ENCODE data around the gene FUBP3.

The FUBP3 gene

GRCh38 chr9:130634801-130635200 is 55.4 kb downstream of the FUBP3 start:
- DNase-seq = no peak

GRCh38 chr9:130635306-130635705 is 55.9 kb downstream of the FUBP3 start:
- no peak for DNase-seq

DNA sequence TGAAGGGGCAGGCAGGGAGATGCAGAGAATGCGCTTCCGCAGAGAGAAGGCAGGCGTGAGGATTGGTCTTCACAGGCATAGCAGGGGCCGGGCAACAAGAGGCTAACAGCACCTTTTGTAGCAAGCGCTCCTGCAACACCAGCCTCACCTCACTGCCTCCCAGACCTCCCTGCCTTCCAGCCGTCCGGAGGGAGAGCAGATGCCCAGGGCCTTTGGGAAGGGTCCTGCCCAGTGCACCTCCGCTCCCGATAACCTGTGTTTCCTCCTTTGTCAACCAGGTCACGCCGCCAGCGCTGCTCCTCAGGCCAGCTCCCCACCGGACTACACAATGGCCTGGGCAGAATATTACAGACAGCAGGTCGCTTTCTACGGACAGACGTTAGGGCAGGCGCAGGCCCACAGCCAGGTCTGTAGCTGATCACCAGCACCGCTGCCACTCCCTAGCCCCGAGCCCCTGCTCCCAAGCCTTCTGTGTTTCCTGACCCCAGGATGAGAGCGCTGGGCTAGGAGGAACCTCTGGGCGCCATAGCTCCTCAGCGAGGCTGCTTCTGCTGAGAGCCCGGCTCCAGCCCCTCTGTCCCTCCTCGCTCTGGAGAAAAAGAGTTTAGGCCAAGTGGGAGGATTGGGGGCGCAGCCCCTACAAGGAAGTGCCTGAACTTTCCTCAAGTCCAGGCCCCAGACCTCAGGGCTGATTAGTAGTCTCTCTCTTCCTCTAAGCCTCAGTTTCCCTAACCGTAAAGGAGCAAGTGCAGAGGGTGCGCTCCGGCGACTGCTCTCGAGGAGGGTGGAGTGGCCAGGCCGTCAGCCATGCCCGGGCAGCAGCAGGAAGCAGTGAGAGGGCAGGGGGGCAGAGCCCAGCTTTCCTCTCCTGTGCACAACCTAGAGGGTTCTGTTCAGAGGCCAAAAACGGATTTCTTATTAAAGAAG is 56.6 kb downstream of the FUBP3 start:
- no peak for DNase-seq

DNA sequence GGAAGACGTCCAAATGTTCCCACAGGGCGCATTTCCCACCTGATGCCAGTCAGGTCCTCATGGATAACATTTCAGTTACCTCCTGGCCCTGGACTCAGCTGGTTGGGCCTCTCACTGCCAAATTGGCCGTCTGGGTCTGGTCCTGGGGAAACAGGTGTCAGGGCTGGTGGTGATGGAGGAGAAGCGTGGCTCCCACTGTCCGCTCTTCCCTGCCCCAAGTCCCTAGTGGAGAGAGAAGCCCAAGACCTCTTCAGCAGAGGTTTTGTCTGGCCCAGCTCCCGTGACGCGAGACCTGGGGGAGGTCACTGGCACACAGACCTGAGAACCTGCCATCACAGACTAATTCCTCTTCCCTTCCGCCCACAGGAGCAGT is 57.3 kb downstream of the FUBP3 start:
- DNase-seq = no peak

GRCh38 chr9:130638284-130639123 is 59.1 kb downstream of the FUBP3 start:
- DNase-seq = no peak

- DNase-seq = no peak
Observed at GRCh38 chr9:130639124-130639765, 59.9 kb downstream of the FUBP3 start.

DNA sequence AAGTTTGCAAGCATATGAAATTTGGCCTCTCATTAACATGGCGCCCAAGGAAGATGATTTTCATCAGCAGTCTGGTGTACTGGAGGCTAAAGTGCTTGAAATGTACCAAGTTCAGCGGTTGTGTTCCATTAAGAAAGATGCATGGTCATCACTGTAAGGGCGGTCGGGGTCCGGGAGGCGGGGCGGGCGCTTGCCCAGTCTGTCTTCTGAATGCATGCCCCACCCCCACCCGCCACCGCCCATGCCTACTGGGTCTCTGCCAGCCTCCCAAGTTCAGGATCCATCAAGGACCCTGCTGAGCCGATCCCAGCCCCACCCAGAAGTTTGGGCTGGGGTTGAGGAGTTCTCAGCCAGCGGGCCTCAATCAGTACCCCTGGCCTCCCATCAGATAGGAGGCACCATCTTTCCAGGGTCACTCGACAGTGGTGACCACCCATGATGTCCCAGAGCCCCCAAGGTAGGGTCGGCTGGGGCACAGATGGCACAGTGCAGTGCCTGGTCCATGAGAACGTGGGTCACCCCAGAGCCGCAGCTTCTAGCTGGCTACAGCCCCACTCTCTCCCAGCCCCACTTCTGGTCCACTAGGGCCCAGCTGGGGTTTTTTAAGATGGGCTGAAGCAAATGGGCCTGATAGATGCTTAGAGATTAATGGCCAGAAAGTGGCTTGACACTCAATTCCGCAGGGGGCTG is 60.6 kb downstream of the FUBP3 start:
- no peak for DNase-seq

DNA sequence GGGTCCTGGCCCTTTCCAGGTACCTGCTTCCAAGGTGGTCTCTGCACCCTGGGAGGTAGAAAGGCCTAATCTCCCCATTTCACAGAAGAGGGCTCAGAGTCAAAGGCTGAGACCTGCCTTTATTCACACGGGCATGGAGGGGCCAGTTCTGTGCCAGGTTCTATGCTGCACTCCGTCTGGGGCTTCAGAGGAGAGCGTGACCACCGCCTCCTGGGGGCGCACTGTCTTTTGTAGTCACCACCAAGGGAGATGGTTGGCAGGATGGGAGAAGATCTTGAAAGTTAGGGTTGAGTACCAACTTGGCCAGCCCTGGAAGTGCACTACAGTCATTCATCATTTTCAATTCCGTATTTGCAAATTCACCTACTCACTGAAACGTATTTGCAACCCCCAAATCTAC is 61.3 kb downstream of the FUBP3 start:
- no peak for DNase-seq

DNA sequence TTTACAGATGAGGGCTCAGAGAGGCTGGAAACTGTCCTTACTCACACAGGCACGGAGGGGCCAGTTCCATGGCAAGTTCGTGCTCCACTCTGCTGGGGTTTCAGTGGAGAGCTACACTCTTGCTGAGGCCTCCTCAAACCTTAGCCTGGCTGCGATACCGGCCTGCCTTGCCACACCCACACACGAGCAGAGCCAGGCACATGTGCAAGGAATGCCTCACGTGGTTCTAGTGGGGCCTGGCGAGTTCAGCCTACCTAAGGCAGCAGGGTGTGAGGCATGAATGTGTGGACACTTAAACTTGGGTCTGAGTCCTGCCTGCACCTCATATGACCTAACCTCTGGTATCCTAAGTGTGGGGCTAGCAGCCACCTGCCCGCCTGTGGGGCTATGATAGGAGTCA is 63.5 kb downstream of the FUBP3 start:
- DNase-seq = no peak

GRCh38 chr9:130651221-130651620 is 71.8 kb downstream of the FUBP3 start:
- DNase-seq = no peak

DNA sequence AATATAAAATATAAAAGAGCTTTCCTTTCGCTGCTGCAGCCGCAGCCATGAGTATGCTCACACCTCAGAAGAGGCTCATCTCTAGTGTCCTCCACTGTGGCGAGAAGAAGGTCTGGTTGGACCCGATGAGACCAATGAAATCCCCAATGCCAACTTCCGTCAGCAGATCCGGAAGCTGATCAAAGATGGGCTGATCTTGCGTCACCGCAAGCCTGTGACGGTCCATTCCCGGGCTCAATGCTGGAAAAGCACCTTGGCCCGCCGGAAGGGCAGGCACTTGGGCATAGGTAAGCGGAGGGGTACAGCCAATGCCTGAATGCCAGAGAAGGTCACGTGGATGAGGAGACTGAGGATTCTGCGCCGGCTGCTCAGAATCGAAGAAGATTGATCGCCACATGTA is 72.4 kb downstream of the FUBP3 start:
- DNase-seq = no peak

DNA sequence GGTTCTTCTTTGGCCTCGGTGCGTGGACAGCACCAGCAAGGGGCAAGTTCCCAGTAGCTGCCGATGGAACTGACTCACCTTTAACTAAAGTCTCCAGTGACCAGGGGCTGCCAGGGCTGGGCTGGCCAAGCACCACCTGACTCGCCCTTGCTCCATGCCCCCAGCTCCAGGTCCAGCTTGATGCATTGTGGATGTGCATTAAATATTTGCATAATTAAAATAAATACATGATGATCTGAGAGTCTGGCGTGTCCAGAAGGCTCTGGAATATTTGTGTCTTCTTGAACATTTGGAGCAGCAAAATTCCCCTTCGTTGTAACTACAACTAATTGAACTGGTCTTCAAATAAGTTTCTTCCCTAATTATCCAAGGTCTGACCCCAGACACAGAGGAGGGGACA is 75.5 kb downstream of the FUBP3 start:
- no peak for DNase-seq

DNA sequence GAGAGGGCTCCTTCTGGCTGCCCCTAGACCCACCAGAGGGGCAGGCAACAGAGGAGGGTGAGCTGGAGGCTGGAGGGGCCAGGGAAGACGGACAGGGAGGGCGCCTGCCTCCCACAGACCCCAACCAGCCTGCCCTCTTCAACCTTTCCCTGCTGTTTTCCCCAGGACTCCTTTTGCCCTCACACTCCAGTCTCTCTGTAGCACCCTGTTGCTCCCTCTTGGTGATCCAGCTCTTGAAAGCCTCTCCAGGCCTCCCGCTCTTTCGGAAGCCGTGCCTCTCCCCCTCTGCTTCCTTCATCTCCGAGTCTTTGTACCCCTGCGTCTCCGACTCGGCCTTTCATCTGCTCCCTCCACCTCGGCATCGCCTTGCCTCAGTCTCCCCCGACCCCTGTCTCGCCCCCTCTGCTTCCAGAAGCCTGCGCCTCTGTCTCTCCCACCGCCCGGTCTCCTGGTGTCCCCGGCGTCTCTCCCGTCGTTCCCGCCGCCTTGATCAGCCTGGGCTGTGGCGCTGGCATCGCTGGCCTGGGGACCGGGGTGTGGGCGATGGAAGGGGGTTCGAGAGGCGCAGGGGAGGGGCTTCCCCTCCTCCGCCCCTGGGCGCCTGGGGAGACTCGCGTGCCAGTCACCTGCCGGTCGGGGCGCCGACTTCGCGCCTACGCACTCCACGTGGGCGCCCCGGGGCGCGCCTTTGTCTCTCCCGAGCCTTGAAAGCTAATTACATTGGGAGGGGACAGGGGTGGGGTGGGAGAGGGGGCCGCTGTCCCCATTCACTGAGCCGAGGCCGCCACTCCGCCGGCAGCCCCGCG is 79.7 kb downstream of the FUBP3 start:
- DNase-seq = no peak

- DNase-seq = no peak
Observed at GRCh38 chr9:130659699-130660248, 80.4 kb downstream of the FUBP3 start.

DNA sequence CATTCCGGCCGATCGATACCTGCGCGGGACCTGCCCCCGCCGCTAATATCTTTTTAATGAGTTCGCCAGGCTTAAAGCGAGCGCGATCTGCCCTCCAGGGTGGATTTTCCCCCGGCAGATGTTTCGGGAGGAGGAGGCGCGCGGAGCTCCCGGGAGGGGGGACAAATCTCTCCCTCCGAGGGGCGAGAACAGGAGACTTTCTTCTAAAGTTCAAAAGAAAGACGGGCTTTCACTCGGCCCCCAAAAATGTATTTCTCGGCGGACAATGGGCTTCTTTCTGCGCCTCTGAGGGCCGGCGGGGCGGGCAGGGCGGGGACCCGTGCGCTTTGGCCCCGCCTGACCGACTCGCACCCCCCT is 80.9 kb downstream of the FUBP3 start:
- no peak for DNase-seq

DNA sequence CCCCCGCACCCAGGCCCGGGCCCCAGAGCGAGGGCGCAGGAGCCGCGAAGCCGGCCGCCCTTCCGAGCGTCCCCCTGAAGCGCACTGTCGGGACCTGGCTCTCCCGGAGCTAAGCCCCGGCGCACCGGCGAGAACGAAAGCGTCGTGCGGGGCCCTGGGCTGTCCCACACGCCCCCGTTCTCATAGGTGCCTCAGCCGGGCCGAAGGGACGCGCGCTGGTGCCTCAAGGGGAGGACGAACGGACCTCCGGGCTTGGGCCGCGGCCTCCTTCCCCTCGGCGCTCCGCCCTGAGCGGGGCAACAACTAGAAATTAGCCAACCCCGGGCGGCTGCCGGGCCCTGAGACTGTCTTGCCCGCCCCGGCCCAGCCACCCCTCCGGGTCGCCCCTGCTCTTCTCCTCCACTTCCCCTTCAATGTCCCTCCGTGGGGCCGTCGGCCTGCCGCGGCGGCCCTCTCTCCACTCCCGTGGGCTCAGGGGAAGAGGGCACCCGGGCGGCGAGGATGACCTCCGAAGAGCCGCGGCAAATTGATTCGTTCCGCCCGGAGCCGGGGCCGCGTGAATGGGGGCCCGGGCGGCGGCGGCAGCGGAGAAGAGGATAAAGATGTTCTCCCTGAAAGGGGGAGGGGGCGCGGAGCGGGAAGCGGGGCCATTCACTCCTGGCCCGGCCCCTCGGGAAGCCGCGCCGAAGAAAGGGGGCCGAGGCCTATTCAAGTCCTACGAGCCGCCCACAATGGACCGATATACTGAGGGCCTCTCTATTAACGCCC is 81.5 kb downstream of the FUBP3 start:
- no peak for DNase-seq

DNA sequence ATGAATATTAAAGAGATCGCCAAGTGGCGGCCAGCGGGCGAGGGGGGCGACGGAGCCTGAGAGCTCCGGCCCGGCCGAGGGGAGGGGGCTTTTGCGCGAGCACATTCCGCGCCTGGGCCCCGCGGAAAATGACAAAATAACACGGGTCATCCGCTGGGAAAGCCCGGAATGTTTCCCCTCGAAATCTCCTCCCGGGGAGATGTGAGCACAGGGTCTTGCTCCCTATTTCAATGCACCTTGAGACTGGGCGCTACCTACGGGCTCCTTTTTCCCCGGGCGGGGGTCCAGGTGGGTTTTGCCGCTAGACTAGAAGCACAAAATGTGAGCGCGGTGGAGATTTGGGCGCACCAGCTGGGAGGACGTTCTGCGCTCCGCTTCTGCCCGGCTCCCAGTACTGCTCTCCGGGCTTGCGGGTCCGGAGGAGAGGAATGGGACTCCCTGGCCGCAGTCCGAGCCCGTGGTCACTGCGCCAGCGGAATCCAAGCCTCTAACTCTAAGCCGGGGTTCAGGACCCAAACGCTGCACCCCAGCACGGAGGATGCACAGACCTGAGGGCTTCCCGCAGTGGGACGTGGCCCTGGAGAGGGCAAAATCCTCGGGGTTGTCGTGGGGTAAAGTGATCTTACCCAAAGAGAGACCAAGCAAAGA is 82.2 kb downstream of the FUBP3 start:
- no peak for DNase-seq

DNA sequence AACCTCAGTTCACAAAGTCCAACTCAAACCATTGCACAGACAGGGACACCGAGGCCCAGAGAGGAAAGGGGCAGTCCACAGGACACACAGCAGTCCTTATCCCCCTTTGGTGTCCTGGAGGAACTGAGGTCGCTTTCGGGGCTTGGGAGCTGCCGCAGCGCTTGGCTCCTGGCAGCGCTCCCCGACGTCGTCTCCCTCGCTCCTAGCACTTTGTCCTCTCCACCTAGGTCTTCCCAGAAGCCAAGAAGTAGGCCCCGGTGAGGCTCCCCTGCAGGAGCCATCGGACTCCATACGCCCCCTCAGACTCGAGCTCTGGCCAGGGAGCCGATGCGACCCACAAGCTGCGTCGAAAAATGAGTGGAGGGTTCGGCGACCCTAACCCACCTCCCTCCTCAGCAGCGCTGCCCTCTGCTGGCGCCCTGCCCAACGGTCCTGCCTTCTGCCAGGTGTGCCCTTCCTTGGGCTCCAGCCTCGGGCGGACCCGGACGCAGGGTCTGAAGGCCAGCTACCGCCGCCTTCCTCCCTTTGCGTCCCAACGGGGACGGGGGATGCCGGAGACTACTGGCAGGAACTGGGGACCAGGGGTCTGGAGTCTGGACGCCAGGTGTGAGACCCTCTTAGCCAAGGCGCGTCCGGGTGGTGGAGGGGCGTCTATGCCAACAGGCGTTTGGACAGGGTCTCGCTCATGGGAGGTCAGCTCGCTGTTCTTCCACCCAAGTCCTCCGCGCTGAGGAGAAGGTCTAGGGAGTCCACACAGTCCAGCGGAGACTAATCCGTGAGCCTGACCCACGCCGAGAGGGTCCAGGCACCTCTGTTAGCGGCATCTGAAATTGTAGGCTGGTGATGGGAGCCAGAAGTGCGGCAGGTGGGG is 83.0 kb downstream of the FUBP3 start:
- DNase-seq = no peak

DNA sequence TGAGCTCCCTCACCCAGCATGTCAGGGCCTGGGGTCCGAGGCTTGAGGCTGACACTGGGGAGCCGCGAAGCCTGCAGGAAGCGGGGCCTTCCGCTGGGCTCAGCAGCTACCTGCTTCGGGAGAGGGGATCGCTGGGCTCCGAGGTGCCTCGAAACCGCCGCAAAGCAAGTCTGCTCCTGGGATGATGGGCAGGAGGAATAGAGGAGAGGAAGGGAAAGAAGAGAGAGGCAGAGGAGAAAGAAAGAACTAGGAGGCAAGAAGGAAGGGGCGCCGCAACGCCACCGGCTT is 83.5 kb downstream of the FUBP3 start:
- no peak for DNase-seq

Measured in activated CD8-positive, alpha-beta memory T cell treated with anti-CD3 and anti-CD28 coated beads, Interleukin-2, amount 50 U/mL, for 4 hours (primary cell).